HCT116 (cell line): ENCODE measurements around the gene DHX36. TPM values are rescaled to one million over a fixed set of nuclear protein-coding genes. Genes with fewer than 3 reads are reported as not detected.

Experiments
- ATAC-seq: fragments of 200-7000 bp; cut with Tn5 transposase; 2 replicates; pipeline ENCODE4 v1.9.1; 2020; ENCODE audit warnings: mild to moderate bottlenecking, moderate library complexity
- BruUV-seq: library from RNA; stranded (reverse); fragments of 400-500 nt; replicated peaks from 2 replicates; lab custom pipeline; 2021; lab: Mats Ljungman, UMichigan
- CTCF ChIA-PET: fragments of 300-600 bp; sonication (Branson Sonifier 250); formaldehyde crosslinking; loops from one replicate; lab custom pipeline; 2021; ENCODE audit warnings: antibody characterized with exemption; lab: Charles Lee
- POLR2A ChIA-PET: fragments of 300-600, 350-600 bp; sonication (Branson Sonifier 250); formaldehyde crosslinking; loops from one replicate; lab custom pipeline; 2021; ENCODE audit warnings: antibody characterized with exemption; lab: Charles Lee
- RAD21 ChIA-PET, 2 experiments: fragments of 300-600 bp; sonication (Branson Sonifier 250); formaldehyde crosslinking; loops; one replicate each; lab custom pipeline; 2023; ENCODE audit warnings: low total read pairs in 2 of 2; ENCODE audit not compliant: uncharacterized antibody in 2 of 2, unreplicated experiment in 2 of 2, low non-redundant PET in 1 of 2; lab: Charles Lee
- DNase-seq: peaks from one replicate; pipeline ENCODE4 v3.0.0-alpha.2; 2010; ENCODE audit warnings: low read depth, low spot score
- H2AFZ ChIP-seq: fragments of 200-600 bp; shearing (Covaris generic), sonication (generic); 2 replicates; pipeline ENCODE4 v1.6.1; 2017; ENCODE audit warnings: low read depth, mixed run types, mixed read lengths, antibody characterized with exemption, low read length; ENCODE audit not compliant: poor library complexity, severe bottlenecking
- H3K27ac ChIP-seq: 2 replicates; pipeline ENCODE4 v1.5.1; 2012; ENCODE audit warnings: low read depth, low read length
- H3K27me3 ChIP-seq: fragments of 200-600 bp; sonication (generic); 2 replicates; pipeline ENCODE4 v1.6.1; 2016; ENCODE audit warnings: mixed run types, low read length, mixed read lengths; ENCODE audit not compliant: insufficient read depth
- H3K36me3 ChIP-seq, 2 experiments: fragments of 200-500 bp in 1 of 2; fragments of 200-600 bp in 1 of 2; sonication (Bioruptor generic) in 1 of 2; sonication (generic) in 1 of 2; 2 replicates each; pipeline versions ENCODE4 v1.5.1 to v1.6.1; 2014 to 2016; ENCODE audit warnings: low read length in 2 of 2, inconsistent platforms in 1 of 2, mixed read lengths in 1 of 2, mixed run types in 1 of 2; ENCODE audit not compliant: insufficient read depth in 2 of 2, control insufficient read depth in 1 of 2
- H3K4me1 ChIP-seq, 2 experiments: fragments of 200-600 bp in 1 of 2; sonication (generic) in 1 of 2; 2 replicates each; pipeline versions ENCODE4 v1.5.1 to v1.6.1; 2012 to 2017; ENCODE audit warnings: low read length in 2 of 2, inconsistent platforms in 1 of 2, mild to moderate bottlenecking in 1 of 2, mixed read lengths in 1 of 2, mixed run types in 1 of 2, moderate library complexity in 1 of 2; ENCODE audit not compliant: insufficient read depth in 2 of 2, control insufficient read depth in 1 of 2
- H3K4me2 ChIP-seq: fragments of 200-600 bp; sonication (generic); 2 replicates; pipeline ENCODE4 v1.6.1; 2017; ENCODE audit warnings: mixed run types, low read length, mixed read lengths
- H3K4me3 ChIP-seq, 2 experiments: fragments of 200-600 bp in 1 of 2; sonication (generic) in 1 of 2; replicated peaks in 1 of 2; 2 replicates each; pipeline ENCODE4 v1.5.1; 2011 to 2016; ENCODE audit warnings: low read length in 2 of 2, control low read depth in 1 of 2, low read depth in 1 of 2, mild to moderate bottlenecking in 1 of 2, mixed read lengths in 1 of 2, mixed run types in 1 of 2
- H3K79me2 ChIP-seq: fragments of 200-600 bp; sonication (generic); 2 replicates; pipeline ENCODE4 v1.6.1; 2017; ENCODE audit warnings: mild to moderate bottlenecking, mixed run types, low read length, moderate library complexity, mixed read lengths; ENCODE audit not compliant: insufficient read depth
- H3K9ac ChIP-seq: fragments of 200-600 bp; sonication (generic); 2 replicates; pipeline ENCODE4 v1.6.1; 2016; ENCODE audit warnings: low read length, mixed read lengths
- H3K9me2 ChIP-seq: fragments of 200-600 bp; sonication (generic), shearing (Covaris generic); 2 replicates; pipeline ENCODE4 v1.6.1; 2017; ENCODE audit warnings: mixed run types, mild to moderate bottlenecking, moderate library complexity; ENCODE audit not compliant: insufficient read depth
- H3K9me3 ChIP-seq, 2 experiments: fragments of 200-500 bp in 1 of 2; fragments of 200-600 bp in 1 of 2; sonication (Bioruptor generic) in 1 of 2; sonication (generic) in 1 of 2; 2 replicates each; pipeline ENCODE4 v1.6.1; 2014 to 2017; ENCODE audit warnings: low read length in 2 of 2, mixed read lengths in 2 of 2, inconsistent platforms in 1 of 2, low read depth in 1 of 2, mild to moderate bottlenecking in 1 of 2, mixed run types in 1 of 2, moderate library complexity in 1 of 2; ENCODE audit not compliant: control insufficient read depth in 1 of 2, insufficient read depth in 1 of 2
- H4K20me1 ChIP-seq: fragments of 200-600 bp; sonication (generic), shearing (Covaris generic); 2 replicates; pipeline ENCODE4 v1.6.1; 2017; ENCODE audit warnings: mixed run types, mild to moderate bottlenecking, moderate library complexity; ENCODE audit not compliant: insufficient read depth
- CBX3 ChIP-seq: IDR thresholded peaks from 2 replicates; pipeline ENCODE4 v1.6.1; 2012; ENCODE audit warnings: low read depth
- CEBPB ChIP-seq: IDR thresholded peaks from 2 replicates; pipeline ENCODE4 v1.6.1; 2012; ENCODE audit warnings: low read depth
- EGR1 ChIP-seq: IDR thresholded peaks from 2 replicates; pipeline ENCODE4 v1.6.1; 2012; ENCODE audit warnings: low read depth
- ELF1 ChIP-seq: IDR thresholded peaks from 2 replicates; pipeline ENCODE4 v1.6.1; 2012; ENCODE audit warnings: low read depth, borderline replicate concordance
- EZH2phosphoT487 ChIP-seq: fragments of 200-600 bp; IDR thresholded peaks from 2 replicates; pipeline ENCODE4 v1.6.1; 2018; ENCODE audit warnings: antibody characterized with exemption, borderline replicate concordance
- FOSL1 ChIP-seq: IDR thresholded peaks from 2 replicates; pipeline ENCODE4 v1.6.1; 2012; ENCODE audit warnings: low read depth
- JUND ChIP-seq: IDR thresholded peaks from 2 replicates; pipeline ENCODE4 v1.6.1; 2012
- RAD21 ChIP-seq: IDR thresholded peaks from 2 replicates; pipeline ENCODE4 v1.6.1; 2012; ENCODE audit warnings: low read depth, mild to moderate bottlenecking
- SIN3A ChIP-seq: IDR thresholded peaks from 2 replicates; pipeline ENCODE4 v1.6.1; 2012; ENCODE audit warnings: low read depth
- SP1 ChIP-seq: IDR thresholded peaks from 2 replicates; pipeline ENCODE4 v1.6.1; 2012; ENCODE audit warnings: low read depth
- SRF ChIP-seq: IDR thresholded peaks from 2 replicates; pipeline ENCODE4 v1.6.1; 2012; ENCODE audit warnings: low read depth
- TCF7L2 ChIP-seq: IDR thresholded peaks from 2 replicates; pipeline ENCODE4 v1.7.0; 2011; ENCODE audit warnings: borderline replicate concordance, inconsistent platforms; ENCODE audit not compliant: insufficient read depth, insufficient read length; ENCODE audit errors: extremely low read depth
- YY1 ChIP-seq: IDR thresholded peaks from 2 replicates; pipeline ENCODE4 v1.6.1; 2011; ENCODE audit warnings: low read length, low read depth, moderate library complexity, mild to moderate bottlenecking; ENCODE audit not compliant: insufficient replicate concordance; ENCODE audit errors: extremely low read depth
- ZFX ChIP-seq: fragments of 450-650 bp; IDR thresholded peaks from 2 replicates; pipeline ENCODE4 v1.6.1; 2017
- ZNF274 ChIP-seq: fragments of 200-500 bp; sonication (Bioruptor generic); IDR thresholded peaks from 2 replicates; pipeline ENCODE4 v1.6.1; 2014; ENCODE audit warnings: mild to moderate bottlenecking, low read depth, low read length, inconsistent platforms
- intact Hi-C: fragments of 100-400 bp; cut with micrococcal nuclease; formaldehyde crosslinking; loops from 2 replicates; pipeline ENCODE4 v1.10.0; 2022
- total RNA-seq: library from RNA; stranded (reverse); gene quantifications from one replicate; pipeline ENCODE4 v1.2.1, GENCODE V29; 2021; ENCODE audit not compliant: unreplicated experiment
- TF ChIP-seq, protein P1 (sequence below): IDR thresholded peaks from 2 replicates; pipeline ENCODE4 v1.6.1; 2011; ENCODE audit warnings: mild to moderate bottlenecking, low read length, moderate library complexity; ENCODE audit not compliant: insufficient replicate concordance; ENCODE audit errors: extremely low read depth
- TF ChIP-seq, protein P2 (sequence below): IDR thresholded peaks from 2 replicates; pipeline ENCODE4 v1.6.1; 2012
- TF ChIP-seq, protein P3 (sequence below), 3 experiments: fragments of 200-600 bp in 1 of 3; sonication (generic) in 1 of 3; IDR thresholded peaks in 2 of 3; conservative IDR thresholded peaks in 1 of 3; 2 replicates each; pipeline ENCODE4 v1.5.1; 2012 to 2017; ENCODE audit warnings: low read depth in 2 of 3, low read length in 2 of 3, antibody characterized with exemption in 1 of 3, borderline replicate concordance in 1 of 3, control low read depth in 1 of 3, mild to moderate bottlenecking in 1 of 3, mixed read lengths in 1 of 3, mixed run types in 1 of 3, moderate library complexity in 1 of 3; ENCODE audit not compliant: insufficient read depth in 1 of 3
- TF ChIP-seq, protein P4 (sequence below): IDR thresholded peaks from 2 replicates; pipeline ENCODE4 v1.6.1; 2012; ENCODE audit warnings: low read depth

The DHX36 gene
- total RNA-seq, 1 experiment from 2014 or later, result 49.9 TPM

DNA sequence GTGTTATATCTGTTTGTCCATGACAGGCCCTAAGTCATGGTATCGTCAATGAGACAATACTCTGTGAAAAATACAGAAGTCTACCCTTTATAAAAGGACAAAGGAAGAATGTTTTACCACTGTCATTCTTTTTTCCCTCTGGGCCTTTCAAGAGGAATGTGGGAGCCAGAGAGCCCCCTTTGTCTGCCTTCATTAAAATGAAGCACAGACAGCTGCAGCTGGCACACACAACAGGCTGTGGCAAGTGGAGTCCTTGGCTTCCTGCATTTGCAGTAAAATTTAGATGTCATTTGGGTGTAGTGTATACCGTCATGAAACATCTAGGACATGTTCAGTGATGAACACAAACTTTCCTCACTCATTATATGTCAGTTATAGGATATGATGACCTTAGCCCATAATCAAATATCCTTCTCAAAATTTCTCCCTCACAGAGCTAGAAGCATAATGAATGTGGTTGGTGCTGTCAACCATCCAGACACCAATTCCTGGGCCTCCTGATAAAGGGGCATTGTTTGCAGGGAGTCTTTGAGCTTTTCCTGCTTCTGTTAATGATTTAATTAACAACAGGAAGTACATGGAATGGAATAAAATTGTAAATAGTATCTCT is 76.4 kb downstream of the DHX36 start:
- no peaks in the 10 kb centered on the region for H3K79me2 ChIP-seq
- RAD21 ChIA-PET, result no interaction called here
- H3K27ac ChIP-seq, result no peak overlapping the region
- no peak for TF ChIP-seq CBX3
- TF ChIP-seq, protein P1, sequence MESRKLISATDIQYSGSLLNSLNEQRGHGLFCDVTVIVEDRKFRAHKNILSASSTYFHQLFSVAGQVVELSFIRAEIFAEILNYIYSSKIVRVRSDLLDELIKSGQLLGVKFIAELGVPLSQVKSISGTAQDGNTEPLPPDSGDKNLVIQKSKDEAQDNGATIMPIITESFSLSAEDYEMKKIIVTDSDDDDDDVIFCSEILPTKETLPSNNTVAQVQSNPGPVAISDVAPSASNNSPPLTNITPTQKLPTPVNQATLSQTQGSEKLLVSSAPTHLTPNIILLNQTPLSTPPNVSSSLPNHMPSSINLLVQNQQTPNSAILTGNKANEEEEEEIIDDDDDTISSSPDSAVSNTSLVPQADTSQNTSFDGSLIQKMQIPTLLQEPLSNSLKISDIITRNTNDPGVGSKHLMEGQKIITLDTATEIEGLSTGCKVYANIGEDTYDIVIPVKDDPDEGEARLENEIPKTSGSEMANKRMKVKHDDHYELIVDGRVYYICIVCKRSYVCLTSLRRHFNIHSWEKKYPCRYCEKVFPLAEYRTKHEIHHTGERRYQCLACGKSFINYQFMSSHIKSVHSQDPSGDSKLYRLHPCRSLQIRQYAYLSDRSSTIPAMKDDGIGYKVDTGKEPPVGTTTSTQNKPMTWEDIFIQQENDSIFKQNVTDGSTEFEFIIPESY, result no peak
- no peak for TF ChIP-seq YY1
- no peak for TF ChIP-seq ELF1
- TF ChIP-seq CEBPB, result no peak
- no peak for TF ChIP-seq FOSL1
- TF ChIP-seq, protein P2, sequence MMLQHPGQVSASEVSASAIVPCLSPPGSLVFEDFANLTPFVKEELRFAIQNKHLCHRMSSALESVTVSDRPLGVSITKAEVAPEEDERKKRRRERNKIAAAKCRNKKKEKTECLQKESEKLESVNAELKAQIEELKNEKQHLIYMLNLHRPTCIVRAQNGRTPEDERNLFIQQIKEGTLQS, result no peak
- TF ChIP-seq SP1, result no peak
- no peak for TF ChIP-seq JUND
- TF ChIP-seq ZNF274, result no peak
- no peak for TF ChIP-seq RAD21
- no peak for TF ChIP-seq EGR1
- no peak for TF ChIP-seq TCF7L2
- TF ChIP-seq SIN3A, result no peak
- TF ChIP-seq EZH2phosphoT487, result no peak
- TF ChIP-seq, protein P3, sequence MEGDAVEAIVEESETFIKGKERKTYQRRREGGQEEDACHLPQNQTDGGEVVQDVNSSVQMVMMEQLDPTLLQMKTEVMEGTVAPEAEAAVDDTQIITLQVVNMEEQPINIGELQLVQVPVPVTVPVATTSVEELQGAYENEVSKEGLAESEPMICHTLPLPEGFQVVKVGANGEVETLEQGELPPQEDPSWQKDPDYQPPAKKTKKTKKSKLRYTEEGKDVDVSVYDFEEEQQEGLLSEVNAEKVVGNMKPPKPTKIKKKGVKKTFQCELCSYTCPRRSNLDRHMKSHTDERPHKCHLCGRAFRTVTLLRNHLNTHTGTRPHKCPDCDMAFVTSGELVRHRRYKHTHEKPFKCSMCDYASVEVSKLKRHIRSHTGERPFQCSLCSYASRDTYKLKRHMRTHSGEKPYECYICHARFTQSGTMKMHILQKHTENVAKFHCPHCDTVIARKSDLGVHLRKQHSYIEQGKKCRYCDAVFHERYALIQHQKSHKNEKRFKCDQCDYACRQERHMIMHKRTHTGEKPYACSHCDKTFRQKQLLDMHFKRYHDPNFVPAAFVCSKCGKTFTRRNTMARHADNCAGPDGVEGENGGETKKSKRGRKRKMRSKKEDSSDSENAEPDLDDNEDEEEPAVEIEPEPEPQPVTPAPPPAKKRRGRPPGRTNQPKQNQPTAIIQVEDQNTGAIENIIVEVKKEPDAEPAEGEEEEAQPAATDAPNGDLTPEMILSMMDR (IDR thresholded peaks at IDR 0.05 in 2 of 3, conservative IDR thresholded peaks at IDR 0.05 in 1 of 3; ENCODE audit: borderline replicate concordance in 1 of 3, insufficient read depth in 1 of 3, low read depth in 2 of 3, low read length in 2 of 3), result no peak
- no peak for TF ChIP-seq SRF
- no peak for TF ChIP-seq ZFX
- TF ChIP-seq, protein P4, sequence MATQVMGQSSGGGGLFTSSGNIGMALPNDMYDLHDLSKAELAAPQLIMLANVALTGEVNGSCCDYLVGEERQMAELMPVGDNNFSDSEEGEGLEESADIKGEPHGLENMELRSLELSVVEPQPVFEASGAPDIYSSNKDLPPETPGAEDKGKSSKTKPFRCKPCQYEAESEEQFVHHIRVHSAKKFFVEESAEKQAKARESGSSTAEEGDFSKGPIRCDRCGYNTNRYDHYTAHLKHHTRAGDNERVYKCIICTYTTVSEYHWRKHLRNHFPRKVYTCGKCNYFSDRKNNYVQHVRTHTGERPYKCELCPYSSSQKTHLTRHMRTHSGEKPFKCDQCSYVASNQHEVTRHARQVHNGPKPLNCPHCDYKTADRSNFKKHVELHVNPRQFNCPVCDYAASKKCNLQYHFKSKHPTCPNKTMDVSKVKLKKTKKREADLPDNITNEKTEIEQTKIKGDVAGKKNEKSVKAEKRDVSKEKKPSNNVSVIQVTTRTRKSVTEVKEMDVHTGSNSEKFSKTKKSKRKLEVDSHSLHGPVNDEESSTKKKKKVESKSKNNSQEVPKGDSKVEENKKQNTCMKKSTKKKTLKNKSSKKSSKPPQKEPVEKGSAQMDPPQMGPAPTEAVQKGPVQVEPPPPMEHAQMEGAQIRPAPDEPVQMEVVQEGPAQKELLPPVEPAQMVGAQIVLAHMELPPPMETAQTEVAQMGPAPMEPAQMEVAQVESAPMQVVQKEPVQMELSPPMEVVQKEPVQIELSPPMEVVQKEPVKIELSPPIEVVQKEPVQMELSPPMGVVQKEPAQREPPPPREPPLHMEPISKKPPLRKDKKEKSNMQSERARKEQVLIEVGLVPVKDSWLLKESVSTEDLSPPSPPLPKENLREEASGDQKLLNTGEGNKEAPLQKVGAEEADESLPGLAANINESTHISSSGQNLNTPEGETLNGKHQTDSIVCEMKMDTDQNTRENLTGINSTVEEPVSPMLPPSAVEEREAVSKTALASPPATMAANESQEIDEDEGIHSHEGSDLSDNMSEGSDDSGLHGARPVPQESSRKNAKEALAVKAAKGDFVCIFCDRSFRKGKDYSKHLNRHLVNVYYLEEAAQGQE, result no peak
- ATAC-seq, result no peak
- DNase-seq, result no peak
- H3K4me1 ChIP-seq, result peaks cover 0 to 12% of the 10 kb centered on the region in 2 experiments; a peak in 2 of 4 replicates
- no peaks in the 10 kb centered on the region for H3K27me3 ChIP-seq
- H3K36me3 ChIP-seq, result peaks cover 0 to 3% of the 10 kb centered on the region in 2 experiments; a peak in 1 of 4 replicates
- H3K9me3 ChIP-seq, result no peaks in the 10 kb centered on the region
- H3K9ac ChIP-seq, result no peak overlapping the region
- no peak overlapping the region for H2AFZ ChIP-seq
- no peak overlapping the region for H3K4me2 ChIP-seq
- intact Hi-C loops, result no loop called here
- CTCF ChIA-PET, result no interaction called here
- no peak overlapping the region for H3K4me3 ChIP-seq
- POLR2A ChIA-PET, result no interaction called here
- no TSS peak for BruUV-seq
- no peaks in the 10 kb centered on the region for H4K20me1 ChIP-seq
- H3K9me2 ChIP-seq, result no peaks in the 10 kb centered on the region
